HCT116 (cell line): ENCODE results near the gene ZSWIM5. TPM values are rescaled to one million over a fixed set of nuclear protein-coding genes. Genes with fewer than 3 reads are reported as not detected.

ENCODE experiments used
- ATAC-seq: fragments of 200-7000 bp; cut with Tn5 transposase; 2 replicates; pipeline ENCODE4 v1.9.1; 2020; ENCODE audit warnings: mild to moderate bottlenecking, moderate library complexity
- BruUV-seq: library from RNA; stranded (reverse); fragments of 400-500 nt; replicated peaks from 2 replicates; lab custom pipeline; 2021; lab: Mats Ljungman, UMichigan
- CTCF ChIA-PET: fragments of 300-600 bp; sonication (Branson Sonifier 250); formaldehyde crosslinking; loops from one replicate; lab custom pipeline; 2021; ENCODE audit warnings: antibody characterized with exemption; lab: Charles Lee
- POLR2A ChIA-PET: fragments of 300-600, 350-600 bp; sonication (Branson Sonifier 250); formaldehyde crosslinking; loops from one replicate; lab custom pipeline; 2021; ENCODE audit warnings: antibody characterized with exemption; lab: Charles Lee
- RAD21 ChIA-PET, 2 experiments: fragments of 300-600 bp; sonication (Branson Sonifier 250); formaldehyde crosslinking; loops; one replicate each; lab custom pipeline; 2023; ENCODE audit warnings: low total read pairs in 2 of 2; ENCODE audit not compliant: uncharacterized antibody in 2 of 2, unreplicated experiment in 2 of 2, low non-redundant PET in 1 of 2; lab: Charles Lee
- DNase-seq: peaks from one replicate; pipeline ENCODE4 v3.0.0-alpha.2; 2010; ENCODE audit warnings: low read depth, low spot score
- H2AFZ ChIP-seq: fragments of 200-600 bp; shearing (Covaris generic), sonication (generic); 2 replicates; pipeline ENCODE4 v1.6.1; 2017; ENCODE audit warnings: low read depth, mixed run types, mixed read lengths, antibody characterized with exemption, low read length; ENCODE audit not compliant: poor library complexity, severe bottlenecking
- H3K27ac ChIP-seq: 2 replicates; pipeline ENCODE4 v1.5.1; 2012; ENCODE audit warnings: low read depth, low read length
- H3K27me3 ChIP-seq: fragments of 200-600 bp; sonication (generic); 2 replicates; pipeline ENCODE4 v1.6.1; 2016; ENCODE audit warnings: mixed run types, low read length, mixed read lengths; ENCODE audit not compliant: insufficient read depth
- H3K36me3 ChIP-seq, 2 experiments: fragments of 200-500 bp in 1 of 2; fragments of 200-600 bp in 1 of 2; sonication (Bioruptor generic) in 1 of 2; sonication (generic) in 1 of 2; 2 replicates each; pipeline versions ENCODE4 v1.5.1 to v1.6.1; 2014 to 2016; ENCODE audit warnings: low read length in 2 of 2, inconsistent platforms in 1 of 2, mixed read lengths in 1 of 2, mixed run types in 1 of 2; ENCODE audit not compliant: insufficient read depth in 2 of 2, control insufficient read depth in 1 of 2
- H3K4me1 ChIP-seq, 2 experiments: fragments of 200-600 bp in 1 of 2; sonication (generic) in 1 of 2; 2 replicates each; pipeline versions ENCODE4 v1.5.1 to v1.6.1; 2012 to 2017; ENCODE audit warnings: low read length in 2 of 2, inconsistent platforms in 1 of 2, mild to moderate bottlenecking in 1 of 2, mixed read lengths in 1 of 2, mixed run types in 1 of 2, moderate library complexity in 1 of 2; ENCODE audit not compliant: insufficient read depth in 2 of 2, control insufficient read depth in 1 of 2
- H3K4me2 ChIP-seq: fragments of 200-600 bp; sonication (generic); 2 replicates; pipeline ENCODE4 v1.6.1; 2017; ENCODE audit warnings: mixed run types, low read length, mixed read lengths
- H3K4me3 ChIP-seq, 2 experiments: fragments of 200-600 bp in 1 of 2; sonication (generic) in 1 of 2; replicated peaks in 1 of 2; 2 replicates each; pipeline ENCODE4 v1.5.1; 2011 to 2016; ENCODE audit warnings: low read length in 2 of 2, control low read depth in 1 of 2, low read depth in 1 of 2, mild to moderate bottlenecking in 1 of 2, mixed read lengths in 1 of 2, mixed run types in 1 of 2
- H3K79me2 ChIP-seq: fragments of 200-600 bp; sonication (generic); 2 replicates; pipeline ENCODE4 v1.6.1; 2017; ENCODE audit warnings: mild to moderate bottlenecking, mixed run types, low read length, moderate library complexity, mixed read lengths; ENCODE audit not compliant: insufficient read depth
- H3K9ac ChIP-seq: fragments of 200-600 bp; sonication (generic); 2 replicates; pipeline ENCODE4 v1.6.1; 2016; ENCODE audit warnings: low read length, mixed read lengths
- H3K9me2 ChIP-seq: fragments of 200-600 bp; sonication (generic), shearing (Covaris generic); 2 replicates; pipeline ENCODE4 v1.6.1; 2017; ENCODE audit warnings: mixed run types, mild to moderate bottlenecking, moderate library complexity; ENCODE audit not compliant: insufficient read depth
- H3K9me3 ChIP-seq, 2 experiments: fragments of 200-500 bp in 1 of 2; fragments of 200-600 bp in 1 of 2; sonication (Bioruptor generic) in 1 of 2; sonication (generic) in 1 of 2; 2 replicates each; pipeline ENCODE4 v1.6.1; 2014 to 2017; ENCODE audit warnings: low read length in 2 of 2, mixed read lengths in 2 of 2, inconsistent platforms in 1 of 2, low read depth in 1 of 2, mild to moderate bottlenecking in 1 of 2, mixed run types in 1 of 2, moderate library complexity in 1 of 2; ENCODE audit not compliant: control insufficient read depth in 1 of 2, insufficient read depth in 1 of 2
- H4K20me1 ChIP-seq: fragments of 200-600 bp; sonication (generic), shearing (Covaris generic); 2 replicates; pipeline ENCODE4 v1.6.1; 2017; ENCODE audit warnings: mixed run types, mild to moderate bottlenecking, moderate library complexity; ENCODE audit not compliant: insufficient read depth
- CEBPB ChIP-seq: IDR thresholded peaks from 2 replicates; pipeline ENCODE4 v1.6.1; 2012; ENCODE audit warnings: low read depth
- ELF1 ChIP-seq: IDR thresholded peaks from 2 replicates; pipeline ENCODE4 v1.6.1; 2012; ENCODE audit warnings: low read depth, borderline replicate concordance
- EZH2 ChIP-seq: fragments of 200-600 bp; sonication (generic); IDR thresholded peaks from 2 replicates; pipeline ENCODE4 v1.6.1; 2017; ENCODE audit warnings: antibody characterized with exemption, mixed run types
- FOSL1 ChIP-seq: IDR thresholded peaks from 2 replicates; pipeline ENCODE4 v1.6.1; 2012; ENCODE audit warnings: low read depth
- JUND ChIP-seq: IDR thresholded peaks from 2 replicates; pipeline ENCODE4 v1.6.1; 2012
- POLR2AphosphoS5 ChIP-seq: IDR thresholded peaks from 2 replicates; pipeline ENCODE4 v1.6.1; 2011; ENCODE audit warnings: mild to moderate bottlenecking, low read depth, low read length, moderate library complexity
- RAD21 ChIP-seq: IDR thresholded peaks from 2 replicates; pipeline ENCODE4 v1.6.1; 2012; ENCODE audit warnings: low read depth, mild to moderate bottlenecking
- REST ChIP-seq: IDR thresholded peaks from 2 replicates; pipeline ENCODE4 v1.6.1; 2012; ENCODE audit warnings: low read depth
- SIN3A ChIP-seq: IDR thresholded peaks from 2 replicates; pipeline ENCODE4 v1.6.1; 2012; ENCODE audit warnings: low read depth
- TCF7L2 ChIP-seq: IDR thresholded peaks from 2 replicates; pipeline ENCODE4 v1.7.0; 2011; ENCODE audit warnings: borderline replicate concordance, inconsistent platforms; ENCODE audit not compliant: insufficient read depth, insufficient read length; ENCODE audit errors: extremely low read depth
- YY1 ChIP-seq: IDR thresholded peaks from 2 replicates; pipeline ENCODE4 v1.6.1; 2011; ENCODE audit warnings: low read length, low read depth, moderate library complexity, mild to moderate bottlenecking; ENCODE audit not compliant: insufficient replicate concordance; ENCODE audit errors: extremely low read depth
- ZNF274 ChIP-seq: fragments of 200-500 bp; sonication (Bioruptor generic); IDR thresholded peaks from 2 replicates; pipeline ENCODE4 v1.6.1; 2014; ENCODE audit warnings: mild to moderate bottlenecking, low read depth, low read length, inconsistent platforms
- intact Hi-C: fragments of 100-400 bp; cut with micrococcal nuclease; formaldehyde crosslinking; loops from 2 replicates; pipeline ENCODE4 v1.10.0; 2022
- total RNA-seq: library from RNA; stranded (reverse); gene quantifications from one replicate; pipeline ENCODE4 v1.2.1, GENCODE V29; 2021; ENCODE audit not compliant: unreplicated experiment
- TF ChIP-seq, protein P1 (sequence below): IDR thresholded peaks from 2 replicates; pipeline ENCODE4 v1.6.1; 2012
- TF ChIP-seq, protein P2 (sequence below), 3 experiments: fragments of 200-600 bp in 1 of 3; sonication (generic) in 1 of 3; IDR thresholded peaks in 2 of 3; conservative IDR thresholded peaks in 1 of 3; 2 replicates each; pipeline ENCODE4 v1.5.1; 2012 to 2017; ENCODE audit warnings: low read depth in 2 of 3, low read length in 2 of 3, antibody characterized with exemption in 1 of 3, borderline replicate concordance in 1 of 3, control low read depth in 1 of 3, mild to moderate bottlenecking in 1 of 3, mixed read lengths in 1 of 3, mixed run types in 1 of 3, moderate library complexity in 1 of 3; ENCODE audit not compliant: insufficient read depth in 1 of 3
- TF ChIP-seq, protein P3 (sequence below): IDR thresholded peaks from 2 replicates; pipeline ENCODE4 v1.6.1; 2012

The ZSWIM5 gene
- total RNA-seq, 1 experiment from 2014 or later: 1.1 TPM

GRCh38 chr1:45015683-45016082, 190.7 kb downstream of the ZSWIM5 start (continued):
- no peak for TF ChIP-seq EZH2
- TF ChIP-seq, all 23 proteins: peak for 0

GRCh38 chr1:45014321-45015028, 191.9 kb downstream of the ZSWIM5 start:
- no peak overlapping the region for H3K4me3 ChIP-seq
- POLR2A ChIA-PET: interaction anchor here (0.9 to 5.4 kb wide), 5 partner anchors 195 to 342 kb away, joined by 3 to 35 read pairs (median 4); no protein-coding TSS in a partner anchor
- CTCF ChIA-PET: interaction anchor here (0.5 to 11.9 kb wide), 17 partner anchors 16 to 556 kb away, joined by 3 to 214 read pairs (median 4); partner anchors contain the start of genes CCDC163, MMACHC, MUTYH and TESK2
- no TSS peak for BruUV-seq
- no peaks in the 10 kb centered on the region for H3K36me3 ChIP-seq
- RAD21 ChIA-PET: interaction anchor here (0.6 to 1.8 kb wide), 7 partner anchors 132 to 479 kb away, joined by 3 to 10 read pairs (median 3); partner anchors contain the start of gene TESK2 (in 1 of the 2)
- TF ChIP-seq JUND (no peak), ZNF274 (no peak), REST (no peak), POLR2AphosphoS5 (no peak), RAD21 (peak; percentile 94), CEBPB (no peak), EZH2 (no peak), SIN3A (no peak), ELF1 (no peak), TCF7L2 (no peak), YY1 (no peak), FOSL1 (no peak)
- TF ChIP-seq, protein P1, sequence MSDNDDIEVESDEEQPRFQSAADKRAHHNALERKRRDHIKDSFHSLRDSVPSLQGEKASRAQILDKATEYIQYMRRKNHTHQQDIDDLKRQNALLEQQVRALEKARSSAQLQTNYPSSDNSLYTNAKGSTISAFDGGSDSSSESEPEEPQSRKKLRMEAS: no peak
- TF ChIP-seq, protein P2, sequence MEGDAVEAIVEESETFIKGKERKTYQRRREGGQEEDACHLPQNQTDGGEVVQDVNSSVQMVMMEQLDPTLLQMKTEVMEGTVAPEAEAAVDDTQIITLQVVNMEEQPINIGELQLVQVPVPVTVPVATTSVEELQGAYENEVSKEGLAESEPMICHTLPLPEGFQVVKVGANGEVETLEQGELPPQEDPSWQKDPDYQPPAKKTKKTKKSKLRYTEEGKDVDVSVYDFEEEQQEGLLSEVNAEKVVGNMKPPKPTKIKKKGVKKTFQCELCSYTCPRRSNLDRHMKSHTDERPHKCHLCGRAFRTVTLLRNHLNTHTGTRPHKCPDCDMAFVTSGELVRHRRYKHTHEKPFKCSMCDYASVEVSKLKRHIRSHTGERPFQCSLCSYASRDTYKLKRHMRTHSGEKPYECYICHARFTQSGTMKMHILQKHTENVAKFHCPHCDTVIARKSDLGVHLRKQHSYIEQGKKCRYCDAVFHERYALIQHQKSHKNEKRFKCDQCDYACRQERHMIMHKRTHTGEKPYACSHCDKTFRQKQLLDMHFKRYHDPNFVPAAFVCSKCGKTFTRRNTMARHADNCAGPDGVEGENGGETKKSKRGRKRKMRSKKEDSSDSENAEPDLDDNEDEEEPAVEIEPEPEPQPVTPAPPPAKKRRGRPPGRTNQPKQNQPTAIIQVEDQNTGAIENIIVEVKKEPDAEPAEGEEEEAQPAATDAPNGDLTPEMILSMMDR (IDR thresholded peaks at IDR 0.05 in 2 of 3, conservative IDR thresholded peaks at IDR 0.05 in 1 of 3; ENCODE audit: borderline replicate concordance in 1 of 3, insufficient read depth in 1 of 3, low read depth in 2 of 3, low read length in 2 of 3): peak; percentile 84 to 93 (median 85); a peak in 5 of 6 replicates
- TF ChIP-seq, protein P3, sequence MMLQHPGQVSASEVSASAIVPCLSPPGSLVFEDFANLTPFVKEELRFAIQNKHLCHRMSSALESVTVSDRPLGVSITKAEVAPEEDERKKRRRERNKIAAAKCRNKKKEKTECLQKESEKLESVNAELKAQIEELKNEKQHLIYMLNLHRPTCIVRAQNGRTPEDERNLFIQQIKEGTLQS: no peak
- DNase-seq: peak; percentile 75
- H3K9me3 ChIP-seq: no peaks in the 10 kb centered on the region
- peak; percentile 26 for ATAC-seq
- H3K4me2 ChIP-seq: no peak overlapping the region
- H2AFZ ChIP-seq: no peak overlapping the region
- peaks cover 12% of the 10 kb centered on the region; the same call in 1 of the 2 replicates for H3K79me2 ChIP-seq
- H3K9me2 ChIP-seq: no peaks in the 10 kb centered on the region
- peaks cover 9 to 28% of the 10 kb centered on the region in 2 experiments; a peak in 3 of 4 replicates for H3K4me1 ChIP-seq
- H3K27me3 ChIP-seq: no peaks in the 10 kb centered on the region
- H4K20me1 ChIP-seq: no peaks in the 10 kb centered on the region
- intact Hi-C loops: loop anchor here (1.0 to 10.0 kb wide), 8 partner anchors 177 to 890 kb away; partner anchors contain the start of genes MUTYH, RNU5D-1 and TOE1
- H3K9ac ChIP-seq: no peak overlapping the region
- H3K27ac ChIP-seq: no peak overlapping the region
